Liver (tissue), 9 donors: ENCODE measurements around the gene DNAJA3. TPM values are rescaled to one million over a fixed set of nuclear protein-coding genes. Genes with fewer than 3 reads are reported as not detected.

Source experiments
- DNase-seq: peaks from one replicate; pipeline ENCODE4 v3.0.0-alpha.2; 2017; ENCODE audit warnings: low spot score
- H3K27ac ChIP-seq, 2 donors: one replicate each; pipeline ENCODE4 v1.7.0; 2013; ENCODE audit warnings: inconsistent platforms in 2 of 2, low read length in 2 of 2, control low read depth in 1 of 2, low read depth in 1 of 2, mild to moderate bottlenecking in 1 of 2
- H3K27me3 ChIP-seq, 4 donors: one replicate each; pipeline versions ENCODE4 v1.6.1 to v1.7.0; 2013; ENCODE audit warnings: low read length in 3 of 4, inconsistent platforms in 1 of 4, mild to moderate bottlenecking in 1 of 4, moderate library complexity in 1 of 4; ENCODE audit not compliant: control insufficient read depth in 4 of 4, insufficient read depth in 4 of 4
- H3K36me3 ChIP-seq, 4 donors: one replicate each; pipeline versions ENCODE4 v1.6.1 to v1.7.0; 2013; ENCODE audit warnings: low read length in 3 of 4, mild to moderate bottlenecking in 3 of 4, low read depth in 1 of 4, moderate library complexity in 1 of 4; ENCODE audit not compliant: control insufficient read depth in 4 of 4, insufficient read depth in 3 of 4
- H3K4me1 ChIP-seq, 4 donors: one replicate each; pipeline versions ENCODE4 v1.6.1 to v1.7.0; 2013; ENCODE audit warnings: low read length in 3 of 4, mild to moderate bottlenecking in 3 of 4, moderate library complexity in 1 of 4; ENCODE audit not compliant: control insufficient read depth in 4 of 4, insufficient read depth in 4 of 4
- H3K4me3 ChIP-seq, 3 donors: one replicate each; pipeline versions ENCODE4 v1.6.1 to v1.7.0; 2013; ENCODE audit warnings: low read length in 3 of 3, control low read depth in 1 of 3, low read depth in 1 of 3, mild to moderate bottlenecking in 1 of 3
- H3K9ac ChIP-seq, 2 donors: one replicate each; pipeline ENCODE4 v1.7.0; 2013; ENCODE audit warnings: low read length in 2 of 2, mild to moderate bottlenecking in 2 of 2, moderate library complexity in 2 of 2, control low read depth in 1 of 2, low read depth in 1 of 2
- H3K9me3 ChIP-seq, 4 donors: one replicate each; pipeline versions ENCODE4 v1.6.1 to v1.7.0; 2013; ENCODE audit warnings: low read length in 3 of 4; ENCODE audit not compliant: control insufficient read depth in 4 of 4
- EGR1 ChIP-seq, 2 donors: IDR thresholded peaks; 2 replicates each; pipeline ENCODE4 v1.6.1; 2016 to 2018; ENCODE audit warnings: antibody characterized with exemption in 2 of 2, low read depth in 2 of 2
- FOXA2 ChIP-seq: IDR thresholded peaks from 2 replicates; pipeline ENCODE4 v1.6.1; 2016; ENCODE audit warnings: antibody characterized with exemption
- GABPA ChIP-seq, 2 donors: IDR thresholded peaks in 1 of 2; conservative IDR thresholded peaks in 1 of 2; 2 replicates each; pipeline ENCODE4 v1.6.1; 2016; ENCODE audit warnings: antibody characterized with exemption in 2 of 2, mild to moderate bottlenecking in 1 of 2, moderate library complexity in 1 of 2
- HNF4A ChIP-seq, 2 donors: conservative IDR thresholded peaks; 2 replicates each; pipeline ENCODE4 v1.6.1; 2016; ENCODE audit warnings: antibody characterized with exemption in 2 of 2, mild to moderate bottlenecking in 2 of 2
- JUND ChIP-seq, 2 donors: IDR thresholded peaks; 2 replicates each; pipeline ENCODE4 v1.6.1; 2016; ENCODE audit warnings: antibody characterized with exemption in 2 of 2
- NR2F2 ChIP-seq: IDR thresholded peaks from 2 replicates; pipeline ENCODE4 v1.6.1; 2016; ENCODE audit warnings: antibody characterized with exemption
- RAD21 ChIP-seq, 2 donors: IDR thresholded peaks; 2 replicates each; pipeline ENCODE4 v1.6.1; 2016; ENCODE audit warnings: antibody characterized with exemption in 2 of 2, mild to moderate bottlenecking in 2 of 2
- RXRA ChIP-seq, 2 donors: IDR thresholded peaks; 2 replicates each; pipeline ENCODE4 v1.6.1; 2017 to 2018; ENCODE audit warnings: antibody characterized with exemption in 2 of 2, mild to moderate bottlenecking in 1 of 2
- SP1 ChIP-seq: IDR thresholded peaks from 2 replicates; pipeline ENCODE4 v1.6.1; 2018; ENCODE audit warnings: antibody characterized with exemption, mild to moderate bottlenecking
- TAF1 ChIP-seq: conservative IDR thresholded peaks from 2 replicates; pipeline ENCODE4 v1.6.1; 2016; ENCODE audit warnings: antibody characterized with exemption, mild to moderate bottlenecking
- YY1 ChIP-seq: IDR thresholded peaks from 2 replicates; pipeline ENCODE4 v1.6.1; 2016; ENCODE audit warnings: antibody characterized with exemption, mild to moderate bottlenecking
- WGBS: extraction: QIAGEN DNeasy Blood & Tissue Kit; methylation state at CpG from one replicate; pipeline ENCODE4 v1.1.7; 2013; 5-methylcytosine and 5-hydroxymethylcytosine counted together
- polyA plus RNA-seq, 2 donors: library from polyadenylated mRNA; stranded (reverse) in 1 of 2; unstranded in 1 of 2; fragments of 200-250 nt in 1 of 2; fragments of >200 nt in 1 of 2; fragmentation: Nextera tagmentation in 1 of 2; extraction: Ambion mirVana in 1 of 2; gene quantifications; one replicate each; pipeline versions ENCODE4 v1.2.1 to v1.2.3, GENCODE V29; 2013 to 2015
- total RNA-seq, 2 donors: library from RNA; depleted of rRNA; stranded (reverse); fragments of >200 nt; gene quantifications; one replicate each; pipeline ENCODE4 v1.2.3, GENCODE V29; 2014
- TF ChIP-seq, protein P1 (sequence below): IDR thresholded peaks from 2 replicates; pipeline ENCODE4 v1.6.1; 2016; ENCODE audit warnings: antibody characterized with exemption
- TF ChIP-seq, protein P2 (sequence below): IDR thresholded peaks from 2 replicates; pipeline ENCODE4 v1.6.1; 2016; ENCODE audit warnings: antibody characterized with exemption
- TF ChIP-seq, protein P3 (sequence below): fragments of 150-350 bp; IDR thresholded peaks from 2 replicates; pipeline ENCODE4 v1.5.1; 2017; ENCODE audit warnings: improper control_type of control experiment, low read depth, low read length; ENCODE audit not compliant: missing input control
- donor health status: healthy.
- donor health status: healthy.
- donor health status: healthy.
- donor health status: healthy.
- donor health status: healthy.

Gene DNAJA3
- total RNA-seq: 10 to 100 TPM; 39.6 to 86.3 TPM
- 10 to 100 TPM; 57.2 to 73.9 TPM for polyA plus RNA-seq

DNA sequence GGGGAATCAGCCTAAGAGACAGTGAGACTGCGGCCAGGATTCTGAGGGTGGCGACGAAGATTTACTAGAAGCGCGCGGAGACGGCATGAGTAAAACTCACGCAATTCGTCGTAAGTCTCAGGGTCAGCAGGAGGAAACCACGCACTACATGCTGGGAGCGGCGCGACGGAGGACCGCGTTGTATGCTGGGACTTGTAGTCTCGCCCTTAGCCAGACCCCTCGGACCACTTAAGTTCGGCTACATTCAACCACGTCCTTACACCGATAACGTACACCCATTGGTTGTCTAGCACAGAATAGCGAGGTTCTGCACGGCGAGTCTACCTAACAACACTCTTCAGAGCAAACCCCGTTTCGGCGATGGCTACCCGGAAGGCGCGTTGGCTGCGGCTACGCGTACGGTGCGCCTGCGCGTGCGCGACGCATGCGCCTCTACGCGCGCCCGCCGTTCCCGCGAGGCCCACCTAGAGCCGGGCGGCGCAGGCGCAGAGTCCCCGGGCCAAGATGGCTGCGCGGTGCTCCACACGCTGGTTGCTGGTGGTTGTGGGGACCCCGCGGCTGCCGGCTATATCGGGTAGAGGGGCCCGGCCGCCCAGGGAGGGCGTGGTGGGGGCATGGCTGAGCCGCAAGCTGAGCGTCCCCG is at the start of gene DNAJA3:
Gene DNAJA3 (plus strand): TSS at position 491 of the 643 bp plus-strand sequence. CDS start 14 bp downstream, at position 505.
- peaks cover 2 to 22% (median 14%) of the 10 kb centered on the region in 4 donors for H3K4me1 ChIP-seq
- peak within 1 kb of the TSS; percentile 98 to 99 for H3K27ac ChIP-seq
- H3K9ac ChIP-seq: peak within 1 kb of the TSS; percentile 91 to 94
- H3K9me3 ChIP-seq: no peaks in the 10 kb centered on the region
- TF ChIP-seq RAD21 (IDR thresholded peaks at IDR 0.05): no peak
- TF ChIP-seq TAF1: no peak
- TF ChIP-seq FOXA2: no peak
- no peak for TF ChIP-seq EGR1 (IDR thresholded peaks at IDR 0.05; ENCODE audit: low read depth in 2 of 2)
- TF ChIP-seq, protein P1, sequence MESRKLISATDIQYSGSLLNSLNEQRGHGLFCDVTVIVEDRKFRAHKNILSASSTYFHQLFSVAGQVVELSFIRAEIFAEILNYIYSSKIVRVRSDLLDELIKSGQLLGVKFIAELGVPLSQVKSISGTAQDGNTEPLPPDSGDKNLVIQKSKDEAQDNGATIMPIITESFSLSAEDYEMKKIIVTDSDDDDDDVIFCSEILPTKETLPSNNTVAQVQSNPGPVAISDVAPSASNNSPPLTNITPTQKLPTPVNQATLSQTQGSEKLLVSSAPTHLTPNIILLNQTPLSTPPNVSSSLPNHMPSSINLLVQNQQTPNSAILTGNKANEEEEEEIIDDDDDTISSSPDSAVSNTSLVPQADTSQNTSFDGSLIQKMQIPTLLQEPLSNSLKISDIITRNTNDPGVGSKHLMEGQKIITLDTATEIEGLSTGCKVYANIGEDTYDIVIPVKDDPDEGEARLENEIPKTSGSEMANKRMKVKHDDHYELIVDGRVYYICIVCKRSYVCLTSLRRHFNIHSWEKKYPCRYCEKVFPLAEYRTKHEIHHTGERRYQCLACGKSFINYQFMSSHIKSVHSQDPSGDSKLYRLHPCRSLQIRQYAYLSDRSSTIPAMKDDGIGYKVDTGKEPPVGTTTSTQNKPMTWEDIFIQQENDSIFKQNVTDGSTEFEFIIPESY: peak; percentile 96
- peak in 1 of 2 donors; percentile 76 for TF ChIP-seq GABPA (IDR thresholded peaks at IDR 0.05 in 1 of 2, conservative IDR thresholded peaks at IDR 0.05 in 1 of 2)
- TF ChIP-seq NR2F2: peak; percentile 23
- peak in 1 of 2 donors; percentile 35 for TF ChIP-seq HNF4A (conservative IDR thresholded peaks at IDR 0.05)
- peak in 1 of 2 donors; percentile 15 for TF ChIP-seq RXRA (IDR thresholded peaks at IDR 0.05)
- TF ChIP-seq SP1: no peak
- TF ChIP-seq, protein P2, sequence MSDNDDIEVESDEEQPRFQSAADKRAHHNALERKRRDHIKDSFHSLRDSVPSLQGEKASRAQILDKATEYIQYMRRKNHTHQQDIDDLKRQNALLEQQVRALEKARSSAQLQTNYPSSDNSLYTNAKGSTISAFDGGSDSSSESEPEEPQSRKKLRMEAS: peak; percentile 55
- TF ChIP-seq, protein P3, sequence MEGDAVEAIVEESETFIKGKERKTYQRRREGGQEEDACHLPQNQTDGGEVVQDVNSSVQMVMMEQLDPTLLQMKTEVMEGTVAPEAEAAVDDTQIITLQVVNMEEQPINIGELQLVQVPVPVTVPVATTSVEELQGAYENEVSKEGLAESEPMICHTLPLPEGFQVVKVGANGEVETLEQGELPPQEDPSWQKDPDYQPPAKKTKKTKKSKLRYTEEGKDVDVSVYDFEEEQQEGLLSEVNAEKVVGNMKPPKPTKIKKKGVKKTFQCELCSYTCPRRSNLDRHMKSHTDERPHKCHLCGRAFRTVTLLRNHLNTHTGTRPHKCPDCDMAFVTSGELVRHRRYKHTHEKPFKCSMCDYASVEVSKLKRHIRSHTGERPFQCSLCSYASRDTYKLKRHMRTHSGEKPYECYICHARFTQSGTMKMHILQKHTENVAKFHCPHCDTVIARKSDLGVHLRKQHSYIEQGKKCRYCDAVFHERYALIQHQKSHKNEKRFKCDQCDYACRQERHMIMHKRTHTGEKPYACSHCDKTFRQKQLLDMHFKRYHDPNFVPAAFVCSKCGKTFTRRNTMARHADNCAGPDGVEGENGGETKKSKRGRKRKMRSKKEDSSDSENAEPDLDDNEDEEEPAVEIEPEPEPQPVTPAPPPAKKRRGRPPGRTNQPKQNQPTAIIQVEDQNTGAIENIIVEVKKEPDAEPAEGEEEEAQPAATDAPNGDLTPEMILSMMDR: no peak
- peak; percentile 97 for TF ChIP-seq YY1
- WGBS: under 1% methylated on average over 68 of the region's 68 CpGs
- H3K36me3 ChIP-seq: peaks cover 0 to 7% (median 0%) of the 10 kb centered on the region in 4 donors
- H3K27me3 ChIP-seq: no peaks in the 10 kb centered on the region
- peak within 1 kb of the TSS; percentile 70 to 100 (median 92) for H3K4me3 ChIP-seq
- peak; percentile 91 for DNase-seq

DNA sequence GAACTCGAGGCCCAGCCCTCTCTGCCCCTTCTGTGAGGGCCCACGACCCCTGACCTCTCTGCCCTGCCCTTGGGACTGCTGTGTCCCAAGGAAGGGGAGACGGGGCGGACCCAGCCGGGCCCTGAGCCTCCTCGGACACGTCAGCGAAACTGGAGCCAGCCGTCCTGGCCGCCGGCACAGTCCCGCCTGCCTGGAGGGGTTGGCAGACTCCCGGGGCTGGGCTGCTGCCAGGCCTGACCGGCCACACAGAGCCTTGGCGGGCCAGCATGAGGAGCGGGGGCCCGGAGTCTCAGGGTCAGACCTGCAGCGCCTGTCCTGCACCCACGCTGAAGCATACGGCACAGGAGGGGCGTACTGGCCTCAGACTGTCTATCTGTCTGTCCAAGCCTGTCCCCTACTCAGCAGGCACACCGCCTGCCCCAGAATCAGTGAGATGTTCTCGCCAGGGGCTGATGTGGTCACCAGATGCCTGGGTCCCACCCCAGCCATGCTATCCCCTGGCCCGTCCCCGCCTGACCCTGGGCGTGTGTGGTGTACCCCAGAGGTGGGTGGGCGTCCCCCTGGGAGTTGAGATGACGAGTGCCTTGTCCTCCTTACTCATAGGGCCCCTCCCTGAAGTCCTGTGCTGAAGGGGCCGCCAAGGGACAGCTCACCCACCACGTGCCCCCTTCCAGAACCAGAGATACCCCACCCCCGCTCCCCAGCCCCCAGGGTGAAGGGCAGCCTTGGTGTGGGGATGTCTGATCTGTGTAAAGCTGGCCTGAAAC is 49.4 kb upstream of the DNAJA3 start:
- no peaks in the 10 kb centered on the region for H3K27me3 ChIP-seq
- H3K9me3 ChIP-seq: no peaks in the 10 kb centered on the region
- peak overlapping the region; percentile 48 to 70 for H3K9ac ChIP-seq
- no peak for DNase-seq
- H3K36me3 ChIP-seq: peaks cover 0 to 5% (median 2%) of the 10 kb centered on the region in 4 donors
- H3K27ac ChIP-seq: peak overlapping the region; percentile 87 to 95
- WGBS: 34% methylated on average over 31 of the region's 31 CpGs
- peak in 1 of 2 donors; percentile 56 for TF ChIP-seq RXRA (IDR thresholded peaks at IDR 0.05)
- peak; percentile 64 for TF ChIP-seq HNF4A (conservative IDR thresholded peaks at IDR 0.05)
- TF ChIP-seq NR2F2: peak; percentile 78
- peak in 1 of 2 donors; percentile 27 for TF ChIP-seq RAD21 (IDR thresholded peaks at IDR 0.05)
- peak; percentile 50 for TF ChIP-seq SP1
- no peak for TF ChIP-seq JUND (IDR thresholded peaks at IDR 0.05)
- TF ChIP-seq, protein P3: no peak
- H3K4me3 ChIP-seq: peak overlapping the region in 1 of 3 donors; percentile 19
- H3K4me1 ChIP-seq: peaks cover 22 to 81% (median 59%) of the 10 kb centered on the region in 4 donors
